ENCODE measurements around the gene PICALM.
A peak's percentile ranks its signal among the peaks of the same experiment; 100 is the strongest.
"Not testable (repeated sequence)": the region's sequence is repeated elsewhere in the genome, so short reads cannot be mapped to it uniquely, and the experiment has no call there.

Gene PICALM

GRCh38 chr11:85967457-85967856 is 101.4 kb downstream of the PICALM start:
- DNase-seq = no peak

GRCh38 chr11:85965202-85965601 is 103.7 kb downstream of the PICALM start:
- no peak for DNase-seq

DNA sequence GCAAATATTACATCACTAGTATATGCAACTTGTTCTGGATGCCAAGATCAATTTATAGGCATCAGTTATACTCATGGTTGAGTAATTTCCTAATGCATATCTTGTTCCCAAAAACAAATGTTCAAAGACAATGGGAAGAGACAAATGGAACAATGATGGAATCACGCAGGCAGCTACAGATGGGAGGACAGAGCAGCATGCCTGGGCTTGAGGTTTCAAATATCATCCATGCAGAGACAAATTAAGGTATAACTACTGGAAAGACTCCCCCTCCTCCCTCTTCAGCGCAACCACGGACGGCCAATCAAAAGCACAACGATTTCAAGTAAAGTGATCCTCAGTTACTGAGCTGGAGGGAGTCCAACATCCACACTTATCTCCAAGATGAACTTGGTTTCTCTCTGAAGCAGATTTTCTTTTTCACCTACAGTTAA is 106.9 kb downstream of the PICALM start:
- no peak for DNase-seq

DNA sequence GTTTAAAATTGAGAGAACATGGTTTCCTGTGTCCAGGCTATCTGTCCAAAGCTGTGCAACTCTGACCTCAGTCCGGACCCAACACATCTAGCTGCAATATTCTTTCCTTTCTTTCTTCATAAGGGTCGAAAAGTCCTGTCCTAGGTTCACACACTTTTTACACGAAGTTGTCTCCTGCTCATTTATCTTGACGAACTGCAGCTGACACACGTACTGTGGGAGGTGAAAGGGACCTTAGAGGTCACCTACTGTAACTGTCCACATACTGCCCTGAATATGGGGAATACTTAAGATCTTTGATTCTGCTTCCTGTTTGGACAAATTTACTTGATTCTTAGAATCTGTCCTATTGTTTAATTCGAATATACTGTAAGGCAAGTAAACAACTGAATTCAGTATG is 107.8 kb downstream of the PICALM start:
- DNase-seq = no peak

- no peak for DNase-seq
These were observed 108.2 kb downstream of the PICALM start for GRCh38 chr11:85960678-85961077.

DNA sequence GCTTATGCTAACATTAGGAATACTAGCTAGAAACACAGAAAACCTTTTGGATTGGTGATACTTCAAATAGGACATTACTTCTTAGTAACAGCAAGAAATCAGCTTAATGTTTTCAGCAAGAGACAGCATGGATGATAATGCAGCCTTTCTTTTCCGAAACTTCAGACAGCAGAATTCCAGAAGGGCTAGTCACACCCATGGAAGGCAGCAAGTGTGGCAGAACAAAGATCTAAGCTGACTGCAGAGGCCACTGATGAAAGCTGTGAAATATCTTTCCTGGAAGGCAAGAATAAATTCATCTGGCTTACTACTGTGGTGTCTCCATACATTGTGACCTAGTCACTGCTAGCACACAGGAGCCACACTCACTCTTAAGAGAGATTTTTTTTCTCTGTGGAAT is 113.4 kb downstream of the PICALM start:
- no peak for DNase-seq

GRCh38 chr11:85953491-85954143 is 115.3 kb downstream of the PICALM start:
- DNase-seq = no peak

GRCh38 chr11:85952108-85952485 is 116.8 kb downstream of the PICALM start:
- not testable (repeated sequence) for DNase-seq

DNA sequence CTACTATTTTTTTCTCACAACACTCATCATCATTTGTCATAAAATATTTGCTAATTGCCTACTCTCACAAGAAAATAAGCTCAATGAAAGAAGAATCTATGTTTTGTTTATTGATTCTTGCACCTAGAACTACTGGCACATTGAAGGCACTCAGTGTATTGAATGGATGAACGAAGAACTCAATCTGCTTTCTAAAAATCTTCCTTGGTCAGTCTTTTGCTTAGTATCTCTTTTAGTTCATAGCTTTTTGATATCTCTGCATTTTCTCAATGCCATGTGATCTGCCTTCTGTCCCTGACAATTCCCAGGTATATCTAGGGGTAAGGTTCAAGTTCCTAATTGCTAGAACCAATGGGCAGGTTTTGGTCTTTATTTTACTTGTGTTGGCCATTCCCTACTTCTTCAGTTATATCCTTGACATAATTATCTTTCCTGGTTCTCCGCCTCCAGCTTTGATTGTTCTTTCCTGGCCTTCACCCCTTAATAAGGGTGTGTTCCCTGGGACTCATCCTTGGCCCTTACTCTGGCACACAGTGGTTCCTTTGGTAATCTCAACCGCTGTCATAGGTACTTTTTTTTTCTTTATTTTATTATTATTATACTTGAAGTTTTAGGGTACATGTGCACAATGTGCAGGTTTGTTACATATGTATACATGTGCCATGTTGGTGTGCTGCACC is 117.3 kb downstream of the PICALM start:
- no peak for DNase-seq

GRCh38 chr11:85951049-85951405 is 117.9 kb downstream of the PICALM start:
- no peak for DNase-seq

DNA sequence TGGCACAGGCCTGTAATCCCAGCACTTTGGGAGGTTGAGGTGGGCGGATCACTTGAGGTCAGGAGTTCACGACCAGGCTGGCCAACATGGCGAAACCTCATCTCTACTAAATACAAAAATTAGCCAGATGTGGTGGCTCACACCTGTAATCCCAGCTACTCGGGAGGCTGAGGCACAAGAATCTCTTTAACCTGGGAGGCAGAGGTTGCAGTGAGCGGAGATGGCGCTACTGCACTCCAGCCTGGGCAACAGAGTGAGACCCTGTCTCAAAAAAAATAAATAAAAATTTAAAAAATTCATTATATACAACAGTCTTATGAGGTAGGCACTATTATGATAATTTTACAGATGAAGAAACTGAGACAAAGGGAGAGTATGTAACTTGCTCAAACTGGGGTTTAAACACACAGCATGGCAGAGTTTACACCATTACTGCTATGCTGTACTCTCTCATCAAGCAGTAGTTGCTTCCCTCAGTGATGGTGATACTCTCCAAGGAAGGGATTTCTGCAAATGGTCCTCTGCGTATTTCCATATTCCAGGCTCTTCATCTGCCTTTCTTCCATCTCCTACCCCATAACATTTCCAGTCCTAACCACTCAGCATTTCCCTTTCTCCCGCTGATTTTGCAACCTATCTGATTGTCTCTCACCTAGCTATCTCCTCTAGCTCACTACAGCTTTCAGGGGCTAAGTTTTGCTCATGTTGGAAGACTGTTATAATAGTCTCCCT is 118.4 kb downstream of the PICALM start:
- no peak for DNase-seq

DNA sequence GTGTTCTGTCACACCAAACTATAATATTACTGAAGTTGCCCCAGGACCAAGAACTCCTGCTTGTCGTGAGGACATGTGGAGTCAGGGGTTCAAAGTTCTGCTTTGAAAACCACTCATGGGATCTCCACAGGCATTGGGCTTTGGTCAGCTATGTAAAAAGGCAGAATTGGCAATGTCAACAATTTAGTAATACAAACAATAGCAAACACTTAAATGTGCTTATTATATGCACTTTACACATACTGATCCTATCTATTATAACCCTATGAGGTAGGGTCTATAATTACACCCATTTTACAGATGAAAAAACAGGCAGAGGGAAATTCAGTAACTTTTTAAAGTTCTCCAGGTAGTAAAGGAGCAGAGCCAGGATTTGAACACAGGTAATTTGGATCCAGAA is 119.1 kb downstream of the PICALM start:
- DNase-seq = no peak

GRCh38 chr11:85948884-85949283 is 120.0 kb downstream of the PICALM start:
- no peak for DNase-seq

DNA sequence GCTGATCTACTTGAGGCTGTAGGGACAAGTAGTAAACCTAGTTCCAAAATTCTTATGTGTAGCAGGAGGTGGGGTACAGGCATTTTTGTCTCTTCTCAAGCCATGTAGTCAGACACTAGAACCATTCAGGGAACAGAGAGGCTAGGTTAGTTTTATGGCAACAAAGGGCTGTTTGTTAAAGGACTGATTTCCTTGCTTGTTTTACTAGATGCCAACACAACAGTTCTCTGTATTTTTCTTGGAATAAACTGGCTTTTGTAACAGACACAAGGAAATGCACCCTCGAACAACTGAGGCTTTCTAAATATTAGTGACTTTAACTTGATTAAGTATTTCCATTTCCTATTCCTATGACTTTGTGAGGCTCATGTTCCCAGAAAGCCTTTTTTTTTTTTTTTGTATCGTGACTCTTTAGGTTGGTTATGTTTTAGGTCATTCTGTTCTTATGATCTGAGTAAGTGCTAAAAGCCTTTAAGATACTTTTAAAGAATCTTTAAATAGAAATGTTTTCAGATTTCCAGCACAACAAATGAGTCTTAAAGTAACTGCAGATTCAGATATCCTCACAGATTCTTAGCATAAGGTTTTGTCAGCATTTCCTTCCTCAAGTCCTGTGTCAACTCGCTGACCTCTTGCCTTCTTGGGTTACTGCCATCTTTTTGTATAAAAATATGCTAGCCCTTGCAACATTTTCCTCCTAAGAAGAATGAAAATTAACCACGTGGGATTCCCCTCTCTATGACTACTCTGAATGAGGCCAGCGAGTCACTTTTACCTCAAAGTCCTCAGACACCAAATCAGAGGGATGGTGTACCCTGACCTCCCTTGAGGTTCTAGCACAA is 121.2 kb downstream of the PICALM start:
- no peak for DNase-seq

GRCh38 chr11:85946221-85946620 is 122.7 kb downstream of the PICALM start:
- no peak for DNase-seq

GRCh38 chr11:85945788-85946187 is 123.1 kb downstream of the PICALM start:
- DNase-seq = no peak

GRCh38 chr11:85945296-85945695 is 123.6 kb downstream of the PICALM start:
- no peak for DNase-seq

DNA sequence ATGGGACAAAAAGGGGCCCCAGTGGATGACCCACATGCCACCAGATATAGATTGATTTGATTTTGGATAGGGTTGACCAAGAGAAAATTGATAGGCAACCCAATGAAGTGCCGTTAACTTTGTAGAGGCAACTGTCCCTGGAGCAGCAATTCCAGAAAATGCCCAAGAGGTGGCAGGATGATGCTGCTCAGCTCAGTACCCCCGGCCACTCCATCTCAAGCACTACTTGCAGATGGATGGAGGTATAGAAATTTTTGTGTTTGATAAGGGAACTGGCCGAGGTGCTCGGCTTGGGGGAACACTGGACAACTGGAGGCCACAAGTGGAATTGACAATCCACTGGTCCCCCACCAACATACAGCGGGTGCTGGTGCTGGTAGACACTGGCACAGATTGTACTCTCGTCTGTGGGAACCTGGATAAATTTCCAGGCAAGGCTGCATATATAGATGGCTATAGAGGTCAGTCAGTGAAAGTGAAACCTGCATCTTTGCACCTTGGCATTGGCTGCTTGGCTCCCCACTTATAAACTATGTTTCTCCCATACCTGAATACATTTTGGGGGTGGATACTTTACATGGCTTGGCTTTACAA is 127.4 kb downstream of the PICALM start:
- no peak for DNase-seq

- peak; percentile 24 for DNase-seq
These were observed 129.5 kb downstream of the PICALM start for GRCh38 chr11:85939099-85940015.

GRCh38 chr11:85937835-85938234 is 131.0 kb downstream of the PICALM start:
- no peak for DNase-seq

- no peak for DNase-seq
These were observed 133.1 kb downstream of the PICALM start for GRCh38 chr11:85935751-85936150.
